HG03378 (cell line): ENCODE results near the gene APCDD1L.
"Not testable (repeated sequence)": the region's sequence is repeated elsewhere in the genome, so short reads cannot be mapped to it uniquely, and the experiment has no call there.

ENCODE experiments used
- ATAC-seq: cut with Tn5 transposase; IDR thresholded peaks from one replicate; pipeline ENCODE4 v1.9.1; 2021; ENCODE audit warnings: mild to moderate bottlenecking, moderate library complexity; ENCODE audit not compliant: unreplicated experiment

Gene APCDD1L

DNA sequence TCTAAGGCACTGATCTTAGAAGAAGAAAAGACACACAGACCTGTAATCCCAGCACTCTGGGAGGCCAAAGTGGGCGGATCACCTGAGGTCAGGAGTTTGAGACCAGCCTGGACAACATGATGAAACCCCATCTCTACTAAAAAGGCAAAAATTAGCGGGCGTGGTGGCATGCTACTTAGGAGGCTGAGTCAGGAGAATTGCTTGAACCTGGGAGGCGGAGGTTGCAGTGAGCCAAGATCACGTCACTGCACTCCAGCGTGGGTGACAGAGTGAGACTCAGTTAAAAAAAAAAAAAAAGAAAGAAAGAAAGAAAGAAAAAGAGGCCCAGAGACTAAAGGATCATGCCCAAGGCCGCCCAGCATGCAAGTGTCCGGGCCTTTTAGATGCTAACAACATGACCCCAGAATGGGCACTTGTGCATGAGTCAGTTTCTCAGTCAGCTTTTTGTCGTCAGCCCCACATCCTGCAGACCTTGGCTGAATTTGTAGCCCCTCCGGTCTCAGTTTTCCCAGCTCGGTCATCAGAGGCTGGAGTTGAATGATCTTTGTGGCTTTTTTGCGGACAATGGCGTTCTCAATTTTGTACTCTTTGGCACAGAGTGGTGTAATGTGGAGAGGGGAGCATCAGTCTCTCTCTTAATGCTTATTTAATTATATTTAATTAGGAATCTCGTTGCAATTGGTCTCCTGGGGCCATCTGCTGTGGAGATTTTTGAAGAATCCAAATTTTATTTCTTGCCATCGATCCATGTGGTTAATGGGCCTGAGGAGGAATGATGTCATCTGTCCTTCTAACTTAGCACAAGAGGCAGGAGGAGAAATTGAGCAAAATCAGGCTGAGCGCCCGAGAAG is 30.6 kb upstream of the APCDD1L start:
- no peak for ATAC-seq

DNA sequence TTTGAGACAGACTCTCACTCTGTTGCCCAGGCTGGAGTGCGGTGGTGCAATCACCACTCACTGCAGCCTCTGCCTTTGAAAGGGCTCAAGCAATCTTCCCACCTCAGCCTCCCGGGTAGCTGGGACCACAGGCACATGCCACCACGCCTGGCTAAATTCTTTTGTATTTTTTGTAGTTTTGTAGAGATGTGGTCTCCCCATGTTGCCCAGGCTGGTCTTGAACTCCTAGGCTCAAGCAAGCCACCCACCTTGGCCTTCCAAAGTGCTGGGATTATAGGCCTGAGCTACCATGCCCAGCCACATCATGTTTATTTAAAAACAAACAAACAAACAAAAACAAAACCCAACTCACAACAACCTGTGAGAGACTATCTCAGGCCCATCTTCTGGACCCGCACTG is 29.7 kb upstream of the APCDD1L start:
- no peak for ATAC-seq

DNA sequence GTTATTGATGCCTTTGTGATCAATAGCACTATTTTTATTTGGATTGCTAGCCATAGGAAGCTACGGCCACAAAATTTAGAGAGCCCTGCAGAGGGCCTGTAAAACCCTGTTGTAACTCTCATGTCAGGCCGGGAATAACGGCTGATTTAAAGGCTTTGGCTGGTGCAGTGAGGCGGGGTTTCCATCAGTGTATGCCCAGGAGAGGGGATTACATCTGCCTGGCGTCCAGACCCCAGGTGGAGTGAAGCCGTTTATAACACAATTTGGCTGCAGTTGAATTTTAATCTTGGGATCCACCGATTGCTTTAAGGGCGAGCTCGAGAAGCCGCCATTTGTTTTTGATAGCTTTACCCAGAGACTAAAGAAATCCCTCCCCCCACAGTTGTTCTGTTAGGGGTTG is 29.1 kb upstream of the APCDD1L start:
- no peak for ATAC-seq

DNA sequence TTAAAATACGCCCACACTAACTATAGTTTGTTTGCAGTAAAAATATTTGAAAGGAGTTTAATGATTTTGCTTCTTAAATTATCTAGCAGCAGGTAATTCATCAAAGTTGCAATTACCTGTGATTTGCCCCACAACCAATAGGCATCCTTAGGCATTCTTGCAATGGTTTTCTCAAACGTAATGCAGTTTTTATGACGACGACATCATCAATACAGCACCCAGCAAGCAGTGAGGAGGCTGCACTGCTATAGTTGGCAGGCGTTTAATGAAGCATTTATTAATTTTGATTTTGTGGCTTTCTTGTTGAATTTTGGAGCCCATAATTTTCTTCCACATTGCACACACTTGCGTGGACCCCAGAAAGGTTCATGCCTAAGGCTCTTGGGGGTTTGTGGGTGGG is 28.1 kb upstream of the APCDD1L start:
- ATAC-seq = no peak

DNA sequence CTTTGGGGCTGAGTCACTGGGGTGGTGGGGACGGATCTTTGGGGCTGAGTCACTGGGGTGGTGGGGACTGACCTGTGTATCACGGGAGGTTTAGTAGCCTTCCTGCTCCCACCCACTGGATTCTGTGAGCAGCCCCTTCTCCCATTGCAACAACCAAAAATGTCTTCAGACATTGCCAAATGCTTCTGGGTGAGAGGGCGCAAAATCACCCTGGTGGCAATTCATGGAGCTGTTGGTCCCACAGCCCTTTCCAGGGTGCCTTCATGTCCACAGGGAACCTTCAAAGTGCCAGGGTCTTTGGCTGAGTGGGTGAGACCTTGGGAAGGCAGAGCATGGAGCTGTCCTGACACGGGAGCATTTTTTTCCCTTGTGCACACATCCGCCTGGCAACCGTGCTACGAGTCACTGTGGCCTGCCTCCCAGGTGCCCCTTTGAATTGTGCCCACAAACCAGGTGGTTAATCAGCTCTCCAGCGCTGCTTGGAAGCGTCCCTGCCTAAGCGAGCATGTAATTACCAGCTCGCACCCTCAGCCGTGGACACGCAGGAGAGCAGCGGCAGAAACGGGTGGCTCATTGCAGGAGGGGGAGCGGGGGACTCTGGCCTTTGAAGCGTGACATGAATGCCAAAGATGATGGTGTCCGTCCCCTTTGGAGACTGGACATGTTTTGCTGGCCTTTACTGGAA is 27.4 kb upstream of the APCDD1L start:
- no peak for ATAC-seq

DNA sequence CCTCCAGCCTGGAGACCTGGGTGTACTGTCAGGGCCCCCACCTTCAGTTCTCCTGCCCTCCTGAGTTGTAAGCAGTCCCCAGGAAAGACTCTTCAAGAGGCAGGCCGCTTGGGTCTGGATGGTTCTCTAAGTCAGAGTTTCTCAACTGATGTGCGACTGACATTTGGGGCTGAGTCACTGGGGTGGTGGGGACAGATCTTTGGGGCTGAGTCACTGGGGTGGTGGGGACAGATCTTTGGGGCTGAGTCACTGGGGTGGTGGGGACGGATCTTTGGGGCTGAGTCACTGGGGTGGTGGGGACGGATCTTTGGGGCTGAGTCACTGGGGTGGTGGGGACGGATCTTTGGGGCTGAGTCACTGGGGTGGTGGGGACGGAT is 26.8 kb upstream of the APCDD1L start:
- ATAC-seq = not testable (repeated sequence)

DNA sequence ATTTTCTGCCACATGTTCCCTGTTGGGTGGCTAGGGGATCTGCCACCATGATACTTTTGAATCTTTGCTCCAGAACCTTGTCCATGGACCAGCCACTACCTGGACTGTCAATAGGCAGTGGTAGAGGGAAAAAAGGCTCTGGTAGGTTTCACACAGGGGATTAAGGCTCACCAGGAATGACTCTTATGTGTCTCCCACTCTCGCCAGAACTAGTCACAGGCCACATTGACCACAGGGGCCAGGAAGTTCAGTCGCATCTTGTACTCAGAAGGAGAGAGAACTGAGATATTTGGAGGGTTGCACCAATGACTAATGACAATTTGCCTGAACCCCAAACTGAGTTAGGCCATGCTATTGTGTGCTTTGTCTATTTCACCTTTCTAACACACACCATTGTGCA is 23.6 kb upstream of the APCDD1L start:
- ATAC-seq = no peak

DNA sequence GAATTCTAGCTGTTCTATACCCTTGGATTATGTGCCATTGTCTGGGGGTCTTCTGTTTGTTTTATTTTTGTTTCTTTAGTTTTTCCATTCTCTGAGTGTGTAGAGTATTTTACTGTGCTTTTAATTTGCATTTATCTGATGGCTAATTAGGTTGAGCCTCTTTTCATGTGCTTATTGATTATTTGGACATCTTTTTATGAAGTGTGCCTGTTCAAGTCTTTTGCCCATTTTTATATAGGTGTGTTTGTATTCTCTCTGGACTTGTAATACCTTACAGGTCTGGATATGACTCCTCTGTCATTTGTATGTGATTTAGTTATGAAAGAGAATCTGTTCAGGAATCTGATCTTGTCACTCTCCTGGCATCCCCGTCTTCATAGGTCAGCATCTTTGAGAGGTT is 22.6 kb upstream of the APCDD1L start:
- ATAC-seq = no peak

DNA sequence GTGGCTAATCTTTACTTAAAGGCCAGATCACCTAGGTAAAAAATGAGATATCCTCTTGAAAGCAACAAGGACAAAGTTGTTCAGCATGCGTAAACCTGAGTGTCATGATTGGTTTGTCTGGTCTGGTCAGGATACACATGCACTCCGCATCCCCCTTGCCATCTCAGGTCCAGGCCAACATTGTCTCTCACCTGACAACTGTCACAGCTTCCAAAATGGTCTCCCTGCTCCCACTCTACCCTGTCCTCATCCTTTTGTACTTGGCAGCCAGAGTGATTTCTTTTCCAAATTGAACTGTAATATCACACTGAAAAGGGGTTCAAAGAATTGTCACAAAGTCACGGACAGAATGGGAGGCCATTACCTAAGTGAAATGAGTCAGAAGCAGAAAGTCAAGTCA is 21.1 kb upstream of the APCDD1L start:
- ATAC-seq = no peak

DNA sequence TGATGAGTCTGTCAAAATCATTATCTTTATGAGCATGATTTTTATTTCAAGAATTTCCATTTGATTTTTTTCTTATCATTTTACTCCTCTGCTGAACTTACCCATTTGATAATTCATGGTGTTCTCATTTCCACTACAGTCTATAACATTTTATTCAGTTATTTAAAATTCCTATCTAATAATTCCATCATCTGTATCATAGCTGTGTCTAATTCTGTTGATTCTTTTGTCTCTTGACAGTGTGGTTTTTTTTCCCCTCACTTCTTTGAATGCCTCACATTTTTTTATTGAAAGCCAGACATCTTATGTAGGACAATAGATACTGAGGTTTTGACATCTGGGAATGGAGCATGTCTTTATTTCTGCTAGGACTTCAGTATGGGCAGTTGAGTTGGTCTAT is 16.5 kb upstream of the APCDD1L start:
- no peak for ATAC-seq

DNA sequence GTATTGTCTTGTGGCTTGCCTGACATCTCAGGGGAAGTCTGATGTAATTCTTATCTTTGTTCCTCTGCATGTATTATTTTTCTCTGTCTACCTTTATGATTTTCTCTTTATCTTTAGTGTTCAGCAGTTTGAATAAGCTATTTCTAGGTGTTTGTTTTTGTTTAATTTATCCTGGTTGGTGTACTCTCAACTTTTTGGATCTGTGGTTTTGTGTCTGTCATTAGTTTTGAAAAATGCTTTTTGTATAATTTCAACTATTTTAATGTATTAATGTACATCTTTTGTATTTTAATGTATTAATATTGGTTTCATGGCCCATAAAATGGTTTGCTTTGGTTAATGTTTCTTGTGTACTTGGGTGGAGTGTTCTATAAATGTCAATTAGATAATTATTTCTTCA is 15.9 kb upstream of the APCDD1L start:
- ATAC-seq = no peak

DNA sequence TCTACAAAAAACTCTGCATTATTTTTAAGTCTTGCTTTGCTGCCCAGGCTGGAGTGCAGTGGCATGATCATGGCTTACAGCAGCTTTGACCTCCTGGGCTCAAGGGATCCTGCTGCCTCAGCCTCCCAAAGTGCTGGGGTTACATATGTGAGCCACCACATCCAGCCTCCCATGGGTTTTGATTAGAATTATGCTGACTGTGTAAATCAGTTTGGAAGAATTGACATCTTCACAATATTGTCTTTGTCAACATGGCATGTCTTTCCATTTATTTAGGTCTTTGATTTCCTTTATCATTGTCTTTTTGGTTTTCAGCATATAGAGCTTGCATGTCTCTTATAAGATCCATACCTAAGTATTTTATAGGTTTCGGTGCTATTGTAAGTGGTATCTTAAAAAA is 13.2 kb upstream of the APCDD1L start:
- no peak for ATAC-seq

DNA sequence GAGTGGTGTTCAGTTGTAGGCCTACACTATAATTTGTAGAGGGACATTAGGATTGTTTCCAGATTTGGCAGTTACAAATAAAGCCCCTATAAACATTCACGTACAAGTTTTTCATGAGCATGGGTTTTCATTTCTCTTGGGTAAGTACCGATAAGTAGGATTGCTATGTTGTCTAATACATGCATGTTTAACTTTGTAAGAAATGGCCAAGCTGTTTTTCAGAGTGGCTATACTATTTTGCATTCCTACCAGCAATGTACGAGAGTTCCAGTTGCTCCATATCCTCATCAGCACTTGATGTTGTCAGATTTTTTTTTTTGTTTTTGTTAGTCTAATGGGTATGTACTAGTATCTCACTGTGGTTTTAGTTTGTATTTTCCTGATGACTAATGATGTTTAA is 11.2 kb upstream of the APCDD1L start:
- ATAC-seq = no peak

DNA sequence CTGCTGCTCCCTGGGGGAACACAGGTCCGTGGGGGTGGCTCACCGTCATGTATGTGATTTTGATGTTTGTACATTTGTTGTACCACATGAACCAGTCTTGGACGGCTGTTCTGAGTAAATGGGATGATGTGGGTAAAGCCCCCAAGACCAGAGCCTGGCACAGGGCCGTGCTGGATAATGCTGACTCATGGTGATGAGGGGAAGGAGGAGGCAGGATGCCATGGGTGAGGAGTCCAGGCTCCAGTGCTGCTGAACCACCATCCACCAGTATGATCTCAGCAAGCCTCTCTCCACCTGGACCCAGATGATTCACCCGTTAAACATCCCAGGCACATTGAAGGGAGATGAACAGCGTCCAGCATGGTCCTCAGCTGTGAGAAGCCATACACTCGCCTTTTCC is 9.6 kb upstream of the APCDD1L start:
- no peak for ATAC-seq

DNA sequence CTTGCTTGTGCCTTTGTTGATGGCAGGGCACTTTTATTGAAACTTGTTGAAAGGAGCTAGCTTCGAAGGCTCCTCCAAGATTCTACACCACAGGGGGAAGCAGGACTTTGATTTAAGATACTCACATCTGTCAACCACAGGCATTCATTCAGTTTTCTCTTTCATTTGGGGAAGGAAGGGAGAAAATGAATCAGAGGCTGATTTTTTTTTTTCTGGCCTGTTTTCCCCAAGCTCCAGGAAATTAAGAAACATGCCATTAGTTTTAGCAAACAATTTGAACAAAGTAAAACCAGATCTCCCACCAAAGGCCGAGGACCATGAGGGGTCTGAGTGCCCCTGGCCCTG is 8.7 kb upstream of the APCDD1L start:
- no peak for ATAC-seq

DNA sequence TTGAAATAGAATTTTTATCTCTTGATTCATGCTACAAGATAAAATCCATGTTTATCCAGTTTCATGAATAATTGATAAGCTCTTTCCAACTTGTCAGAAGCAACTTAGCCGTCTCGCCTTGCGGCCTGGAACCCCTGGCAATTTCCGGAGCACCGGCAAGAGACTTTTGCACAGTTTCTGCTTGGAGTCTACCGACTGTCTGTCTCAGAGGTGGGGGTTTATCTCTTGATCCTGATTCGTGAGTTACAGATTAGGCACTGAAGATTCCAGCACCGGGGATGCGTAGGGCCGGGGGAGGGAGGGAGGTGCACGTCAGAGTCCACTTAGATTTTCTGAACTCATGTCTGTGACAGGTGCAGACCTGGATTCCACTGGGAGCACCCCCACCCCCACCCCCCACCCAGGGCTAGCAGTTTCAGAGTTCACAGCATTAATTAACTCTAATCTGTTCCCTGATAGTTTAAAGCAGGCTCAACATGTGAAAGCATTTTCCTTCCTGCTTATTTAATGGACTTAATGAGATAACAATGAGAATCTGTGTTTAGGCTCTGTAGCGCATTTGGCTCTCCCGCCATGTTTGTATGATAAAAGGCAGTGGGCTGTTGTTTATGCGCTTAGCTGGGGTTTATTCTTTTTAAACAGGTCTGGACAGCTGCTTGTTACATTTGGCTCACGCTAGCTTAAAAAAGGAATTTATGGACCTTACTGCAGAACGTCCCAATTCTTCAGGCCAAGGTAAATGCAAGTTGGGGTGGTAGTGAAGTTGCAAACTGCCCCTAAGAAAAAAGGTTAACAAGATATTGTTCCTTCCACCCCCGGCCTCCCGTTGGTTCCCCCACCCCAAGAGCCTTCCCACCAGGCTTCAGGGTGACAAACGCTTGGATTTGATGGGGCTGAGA is 8.1 kb upstream of the APCDD1L start:
- ATAC-seq = no peak

DNA sequence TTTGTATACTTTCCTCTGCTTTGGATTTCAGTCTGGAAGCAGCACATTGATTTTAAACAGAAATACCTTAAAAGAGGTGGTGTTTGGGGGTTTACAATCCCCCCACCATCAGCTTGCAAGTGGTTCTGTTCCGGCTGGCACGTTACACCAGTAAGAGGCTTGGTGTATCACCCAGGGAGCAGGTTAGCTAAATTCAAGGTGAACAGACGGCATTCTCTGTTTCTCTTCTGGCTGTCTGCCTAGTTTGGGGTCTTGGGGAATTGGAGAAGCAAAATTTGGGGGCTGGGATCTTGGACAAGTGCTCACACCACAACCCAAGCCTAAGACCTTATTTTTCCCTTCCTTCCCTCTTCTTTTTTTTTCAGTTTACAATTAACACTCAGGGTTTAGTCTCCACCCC is 7.5 kb upstream of the APCDD1L start:
- ATAC-seq = no peak

DNA sequence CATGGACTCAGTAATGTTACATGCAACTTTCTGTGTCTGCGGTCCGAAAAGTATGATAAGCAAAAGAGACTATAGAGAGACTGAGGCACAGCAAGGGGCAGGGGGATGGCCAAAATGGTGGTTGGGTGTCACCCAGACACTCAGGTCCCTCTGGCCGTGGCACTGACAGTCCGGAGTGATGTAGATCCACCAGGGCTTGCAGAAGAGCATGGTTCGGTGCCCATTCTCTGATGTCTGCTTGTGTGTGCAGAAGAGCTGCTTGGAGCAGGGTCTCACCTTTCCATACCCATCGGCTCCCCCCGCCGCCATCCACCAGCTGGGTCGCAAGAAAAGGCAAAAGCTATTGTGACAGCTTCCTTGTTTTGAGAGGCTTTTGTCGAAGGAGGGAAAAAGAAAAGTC is 6.6 kb upstream of the APCDD1L start:
- no peak for ATAC-seq

DNA sequence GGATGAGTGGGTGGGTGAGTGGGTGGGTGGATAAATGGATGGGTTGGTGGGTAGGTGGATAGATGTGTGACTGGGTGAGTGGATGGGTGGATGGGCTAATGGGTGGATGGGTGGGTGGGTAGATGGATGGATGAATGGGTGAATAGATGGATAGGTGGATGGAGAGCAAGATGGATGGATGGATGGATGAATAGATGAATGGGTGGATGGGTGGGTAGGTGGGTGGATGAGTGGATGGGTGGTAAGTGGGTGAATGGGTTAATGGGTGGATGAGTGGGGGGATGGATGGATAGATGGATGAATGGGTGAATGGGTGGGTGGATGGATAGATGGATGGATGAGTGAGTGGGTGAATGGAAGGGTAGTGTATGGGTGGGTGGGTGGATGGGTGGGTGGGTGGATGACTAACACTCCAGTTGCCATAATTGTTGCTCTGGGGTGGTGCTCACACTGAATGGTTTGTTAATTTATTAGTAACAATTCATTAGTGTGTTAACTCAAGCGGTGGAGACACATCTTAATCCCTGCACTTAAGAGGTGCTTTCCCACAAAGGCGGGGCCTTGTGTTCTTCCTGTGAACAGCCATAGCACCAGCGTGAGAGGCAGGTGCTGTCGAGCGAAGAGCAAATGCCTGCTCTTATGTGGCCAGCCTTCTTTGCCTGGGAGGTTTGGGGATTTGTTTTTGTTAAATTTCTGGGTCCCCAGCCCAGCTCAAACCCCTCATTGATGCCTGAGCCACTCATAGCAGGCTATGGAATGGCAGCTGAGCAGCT is 4.9 kb upstream of the APCDD1L start:
- ATAC-seq = no peak

DNA sequence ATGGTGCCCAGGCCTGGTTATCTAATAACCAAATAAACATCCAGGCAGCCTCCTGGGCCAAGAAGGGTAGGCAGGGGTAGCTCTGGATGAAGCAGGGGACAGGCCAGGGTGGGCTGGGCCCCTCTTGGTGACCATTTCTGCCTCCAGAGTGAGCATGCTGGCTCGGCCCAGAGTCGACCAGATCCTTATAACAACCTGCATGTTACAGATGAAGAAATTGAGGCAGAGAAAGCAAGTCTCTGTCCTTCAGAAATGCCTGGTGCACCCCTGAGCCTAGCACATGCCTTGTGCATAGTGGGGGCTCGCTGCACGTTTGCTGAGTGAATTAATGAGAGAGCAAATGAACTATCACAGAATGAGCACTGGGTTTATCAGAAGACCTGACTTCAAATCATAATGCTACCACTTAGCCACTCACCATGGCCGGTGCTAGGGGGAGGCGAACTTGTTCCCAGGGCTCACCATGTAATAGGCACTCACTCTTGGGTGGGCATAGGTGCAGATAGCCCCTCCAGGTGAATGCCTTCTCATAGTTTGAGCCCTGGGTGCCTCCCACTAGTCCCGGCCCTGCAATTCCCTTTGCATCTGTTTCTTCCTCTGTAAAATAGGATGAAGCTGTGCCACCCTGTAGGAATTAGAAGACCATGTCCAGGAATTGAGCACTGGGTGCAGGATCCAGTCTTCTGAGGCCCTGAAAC is 3.8 kb upstream of the APCDD1L start:
- no peak for ATAC-seq
